ENCODE measurements around the gene ZNF780B.

DNA sequence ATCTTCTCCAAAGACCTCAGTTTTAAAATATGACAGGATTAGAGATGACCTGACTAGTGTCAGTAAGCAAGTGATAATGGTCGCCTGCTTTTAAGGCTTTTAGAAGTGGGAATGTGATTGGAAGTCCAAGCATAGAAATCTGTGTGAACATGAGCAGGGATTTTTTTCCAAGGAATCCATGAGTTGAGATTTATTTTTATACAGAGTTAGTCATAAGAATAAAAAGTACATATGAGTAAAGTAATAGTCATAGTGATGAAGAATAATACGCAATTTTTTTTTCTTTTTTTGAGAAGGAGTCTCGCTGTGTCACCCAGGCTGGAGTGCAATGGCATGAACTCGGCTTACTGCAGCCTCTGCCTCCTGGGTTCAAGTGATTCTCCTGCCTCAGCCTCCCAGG, 57.5 kb downstream of the ZNF780B start:
- TF ChIP-seq, protein P1, sequence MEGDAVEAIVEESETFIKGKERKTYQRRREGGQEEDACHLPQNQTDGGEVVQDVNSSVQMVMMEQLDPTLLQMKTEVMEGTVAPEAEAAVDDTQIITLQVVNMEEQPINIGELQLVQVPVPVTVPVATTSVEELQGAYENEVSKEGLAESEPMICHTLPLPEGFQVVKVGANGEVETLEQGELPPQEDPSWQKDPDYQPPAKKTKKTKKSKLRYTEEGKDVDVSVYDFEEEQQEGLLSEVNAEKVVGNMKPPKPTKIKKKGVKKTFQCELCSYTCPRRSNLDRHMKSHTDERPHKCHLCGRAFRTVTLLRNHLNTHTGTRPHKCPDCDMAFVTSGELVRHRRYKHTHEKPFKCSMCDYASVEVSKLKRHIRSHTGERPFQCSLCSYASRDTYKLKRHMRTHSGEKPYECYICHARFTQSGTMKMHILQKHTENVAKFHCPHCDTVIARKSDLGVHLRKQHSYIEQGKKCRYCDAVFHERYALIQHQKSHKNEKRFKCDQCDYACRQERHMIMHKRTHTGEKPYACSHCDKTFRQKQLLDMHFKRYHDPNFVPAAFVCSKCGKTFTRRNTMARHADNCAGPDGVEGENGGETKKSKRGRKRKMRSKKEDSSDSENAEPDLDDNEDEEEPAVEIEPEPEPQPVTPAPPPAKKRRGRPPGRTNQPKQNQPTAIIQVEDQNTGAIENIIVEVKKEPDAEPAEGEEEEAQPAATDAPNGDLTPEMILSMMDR (IDR thresholded peaks at IDR 0.05): no peak
- no peak for TF ChIP-seq EP300 (IDR thresholded peaks at IDR 0.05)
- no peak for TF ChIP-seq POLR2AphosphoS5 (IDR thresholded peaks at IDR 0.05)
